ENCODE results near the gene MINDY4. TPM values are rescaled to one million over a fixed set of nuclear protein-coding genes. Genes with fewer than 3 reads are reported as not detected.

Gene MINDY4
- total RNA-seq, 1 experiment from 2014 or later = 3.6 TPM

DNA sequence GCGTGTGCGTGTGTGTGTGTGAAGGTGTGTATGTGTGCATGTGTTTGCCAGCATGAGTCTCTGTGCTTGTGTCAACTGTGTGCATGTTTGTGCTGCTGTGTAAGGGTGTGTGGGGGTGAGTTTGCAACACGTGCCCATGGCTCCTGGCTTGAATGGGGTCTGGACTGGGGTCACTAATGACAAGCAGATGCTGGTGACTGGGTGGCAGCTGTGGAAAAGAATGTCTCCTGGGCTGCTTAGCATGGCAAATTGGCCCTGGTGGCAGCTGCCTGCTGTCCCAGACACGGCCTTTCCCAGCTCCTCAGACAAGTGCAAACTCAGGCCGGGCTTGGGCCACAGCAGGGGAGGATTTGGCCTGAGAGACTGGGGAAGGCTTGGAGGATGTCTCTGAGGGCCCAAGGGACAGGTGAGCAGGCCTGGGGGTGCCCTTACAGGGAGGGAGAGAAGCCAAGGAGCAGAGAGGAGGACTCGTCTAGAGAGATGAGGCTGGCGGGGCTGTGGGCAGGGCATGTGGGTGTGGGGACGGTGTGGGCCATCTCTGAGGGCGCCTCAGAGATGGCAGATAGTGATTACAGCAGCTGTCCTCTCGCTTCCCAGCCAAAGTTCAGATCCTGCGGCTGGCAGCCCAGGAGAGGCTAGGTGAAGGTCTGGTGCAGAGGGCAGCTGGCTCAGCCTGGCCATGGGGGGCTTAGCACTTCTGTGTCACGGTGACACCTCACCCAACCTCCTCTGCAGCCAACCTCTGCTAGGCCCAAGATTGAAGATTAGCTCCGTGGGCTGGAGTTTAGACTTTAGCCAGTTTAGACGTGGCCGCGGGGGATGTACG, 142.0 kb downstream of the MINDY4 start:
- in situ Hi-C loops (cut with HindIII; ENCODE audit: low pct_unique_long_range_greater_than_20kb, low sequenced_read_pairs) = no loop called here
- DNase-seq (ENCODE audit: low read depth) = no peak

- in situ Hi-C loops (cut with HindIII; ENCODE audit: low pct_unique_long_range_greater_than_20kb, low sequenced_read_pairs) = no loop called here
- no peak for DNase-seq (ENCODE audit: low read depth)
Observed at GRCh38 chr7:30913821-30914515, 142.8 kb downstream of the MINDY4 start.

GRCh38 chr7:30914596-30914995, 143.4 kb downstream of the MINDY4 start:
- peak; percentile 38 for DNase-seq (ENCODE audit: low read depth)
- in situ Hi-C loops (cut with HindIII; ENCODE audit: low pct_unique_long_range_greater_than_20kb, low sequenced_read_pairs) = no loop called here

DNA sequence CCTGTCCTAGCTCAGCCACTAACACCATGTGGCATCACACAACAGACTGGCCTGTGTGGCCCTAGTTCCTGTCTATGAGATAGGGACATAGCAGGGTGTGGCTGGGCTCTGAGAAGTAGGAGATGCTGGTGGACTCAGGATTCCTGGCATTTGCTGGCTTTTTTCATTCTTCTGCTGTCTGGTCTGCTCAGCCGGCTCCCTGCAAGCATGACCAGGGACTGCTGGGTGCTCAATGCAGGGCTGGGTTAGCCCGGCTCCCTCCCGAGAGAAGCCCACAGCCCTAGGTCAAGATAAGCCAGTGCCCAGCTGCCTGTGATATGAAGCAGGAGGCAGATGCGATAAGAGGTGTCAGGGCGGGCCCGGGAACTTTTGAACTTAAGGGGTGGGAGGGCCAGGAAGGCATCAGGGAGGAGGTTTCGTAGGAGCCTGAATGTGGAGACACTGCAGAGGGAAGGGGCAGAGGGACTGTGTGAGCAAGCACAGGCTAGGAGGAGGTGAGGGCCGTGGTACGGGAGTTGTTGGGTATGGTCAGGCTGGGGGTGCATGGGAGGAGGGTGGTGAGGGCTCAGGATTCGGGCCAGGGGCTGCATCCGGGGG, 143.9 kb downstream of the MINDY4 start:
- DNase-seq (ENCODE audit: low read depth) = no peak
- in situ Hi-C loops (cut with HindIII; ENCODE audit: low pct_unique_long_range_greater_than_20kb, low sequenced_read_pairs) = no loop called here

DNA sequence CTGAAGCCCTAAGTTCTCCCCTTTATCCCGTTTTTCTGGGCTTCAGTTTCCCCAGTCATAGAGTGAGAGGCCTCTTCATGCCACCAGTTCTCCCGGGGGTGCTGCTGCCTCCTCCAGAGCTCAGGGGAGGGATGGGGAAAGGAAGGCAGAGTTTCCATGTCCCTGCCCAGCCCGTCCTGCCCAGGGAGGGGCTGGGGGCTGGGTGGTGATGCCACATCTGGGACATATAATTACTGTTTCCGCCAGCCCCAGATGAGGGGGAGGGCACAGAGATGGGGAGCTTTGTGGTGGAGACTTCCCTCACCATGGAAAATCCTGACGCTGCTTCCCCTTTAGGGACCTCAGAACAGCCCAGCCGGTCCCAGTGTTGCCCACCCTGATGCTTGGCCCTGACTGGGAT, 144.5 kb downstream of the MINDY4 start:
- in situ Hi-C loops (cut with HindIII; ENCODE audit: low pct_unique_long_range_greater_than_20kb, low sequenced_read_pairs) = no loop called here
- no peak for DNase-seq (ENCODE audit: low read depth)

GRCh38 chr7:30916255-30916654, 145.0 kb downstream of the MINDY4 start:
- in situ Hi-C loops (cut with HindIII; ENCODE audit: low pct_unique_long_range_greater_than_20kb, low sequenced_read_pairs) = no loop called here
- DNase-seq (ENCODE audit: low read depth) = no peak

DNA sequence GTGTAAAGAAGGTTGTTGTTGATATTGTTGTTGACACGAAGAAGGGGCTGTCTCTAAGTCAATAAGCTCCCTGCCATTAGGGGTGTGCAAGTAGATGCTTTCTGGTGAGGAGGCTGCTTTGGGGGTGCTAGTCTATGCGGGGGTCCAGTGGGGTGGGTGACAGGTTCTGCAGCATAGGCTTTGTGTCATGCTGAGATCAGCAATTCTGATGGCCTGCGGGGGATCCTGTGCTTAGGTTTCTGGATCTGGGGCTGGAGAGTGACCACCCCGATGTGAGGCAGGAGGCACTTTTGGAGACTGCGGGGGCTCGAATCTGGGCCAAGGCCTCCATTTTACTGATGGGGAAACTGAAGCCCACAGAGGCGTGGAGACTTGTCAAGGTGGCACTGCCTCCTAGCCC, 145.6 kb downstream of the MINDY4 start:
- in situ Hi-C loops (cut with HindIII; ENCODE audit: low pct_unique_long_range_greater_than_20kb, low sequenced_read_pairs) = no loop called here
- no peak for DNase-seq (ENCODE audit: low read depth)

- in situ Hi-C loops (cut with HindIII; ENCODE audit: low pct_unique_long_range_greater_than_20kb, low sequenced_read_pairs) = no loop called here
- DNase-seq (ENCODE audit: low read depth) = no peak
Observed at GRCh38 chr7:30917216-30917893, 146.1 kb downstream of the MINDY4 start.

- DNase-seq (ENCODE audit: low read depth) = no peak
- in situ Hi-C loops (cut with HindIII; ENCODE audit: low pct_unique_long_range_greater_than_20kb, low sequenced_read_pairs) = no loop called here
Observed at GRCh38 chr7:30918676-30919075, 147.5 kb downstream of the MINDY4 start.

- DNase-seq (ENCODE audit: low read depth) = no peak
- in situ Hi-C loops (cut with HindIII; ENCODE audit: low pct_unique_long_range_greater_than_20kb, low sequenced_read_pairs) = no loop called here
Observed at GRCh38 chr7:30920021-30920583, 148.9 kb downstream of the MINDY4 start.

DNA sequence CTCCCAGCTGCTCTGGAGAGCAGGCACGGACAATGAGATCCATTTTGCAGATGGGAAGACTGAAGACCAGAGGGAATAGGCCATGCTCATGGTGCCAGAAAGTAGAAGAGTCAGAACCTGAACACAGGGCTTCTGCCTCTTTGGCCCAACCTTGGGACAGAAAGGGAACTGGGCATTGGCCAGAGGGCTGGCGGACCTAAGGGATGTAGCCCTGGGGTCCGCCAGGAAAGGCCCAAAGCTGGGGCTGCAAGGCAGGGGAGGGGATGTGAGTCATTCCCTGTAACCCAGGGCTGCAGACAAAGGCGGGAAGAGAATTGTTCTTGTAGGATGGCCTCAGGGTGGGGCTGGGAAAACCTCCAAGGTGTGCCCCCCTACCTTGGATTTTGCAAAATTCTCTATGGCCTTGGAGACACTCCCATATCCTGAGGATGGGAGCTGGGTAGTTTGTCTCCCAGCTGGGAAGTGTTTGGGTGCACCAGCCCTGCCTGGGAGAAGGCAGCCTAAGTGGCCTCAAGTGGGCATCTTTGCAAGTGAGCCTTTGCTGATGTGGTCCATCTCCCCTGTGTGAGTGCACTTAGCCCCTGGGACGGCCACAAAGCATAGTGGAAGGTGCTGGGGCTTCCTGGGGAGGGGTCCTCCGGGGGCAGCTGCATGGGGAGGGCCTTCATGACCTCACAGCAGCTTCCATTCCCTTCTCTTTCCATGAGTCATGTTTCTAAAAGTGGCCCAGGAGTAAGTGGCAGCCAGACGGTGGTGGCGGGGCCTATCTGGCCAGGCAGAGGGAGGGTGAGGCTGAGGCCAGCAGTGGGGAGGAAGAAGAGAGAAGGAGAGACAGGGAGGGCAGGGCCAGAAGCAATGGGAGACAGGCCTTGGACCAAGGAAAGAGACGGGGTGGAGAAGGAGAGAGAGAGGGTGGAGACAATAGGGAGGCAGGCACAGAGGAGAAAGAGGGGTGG, 149.6 kb downstream of the MINDY4 start:
- peak; percentile 33 for DNase-seq (ENCODE audit: low read depth)
- in situ Hi-C loops (cut with HindIII; ENCODE audit: low pct_unique_long_range_greater_than_20kb, low sequenced_read_pairs) = no loop called here

DNA sequence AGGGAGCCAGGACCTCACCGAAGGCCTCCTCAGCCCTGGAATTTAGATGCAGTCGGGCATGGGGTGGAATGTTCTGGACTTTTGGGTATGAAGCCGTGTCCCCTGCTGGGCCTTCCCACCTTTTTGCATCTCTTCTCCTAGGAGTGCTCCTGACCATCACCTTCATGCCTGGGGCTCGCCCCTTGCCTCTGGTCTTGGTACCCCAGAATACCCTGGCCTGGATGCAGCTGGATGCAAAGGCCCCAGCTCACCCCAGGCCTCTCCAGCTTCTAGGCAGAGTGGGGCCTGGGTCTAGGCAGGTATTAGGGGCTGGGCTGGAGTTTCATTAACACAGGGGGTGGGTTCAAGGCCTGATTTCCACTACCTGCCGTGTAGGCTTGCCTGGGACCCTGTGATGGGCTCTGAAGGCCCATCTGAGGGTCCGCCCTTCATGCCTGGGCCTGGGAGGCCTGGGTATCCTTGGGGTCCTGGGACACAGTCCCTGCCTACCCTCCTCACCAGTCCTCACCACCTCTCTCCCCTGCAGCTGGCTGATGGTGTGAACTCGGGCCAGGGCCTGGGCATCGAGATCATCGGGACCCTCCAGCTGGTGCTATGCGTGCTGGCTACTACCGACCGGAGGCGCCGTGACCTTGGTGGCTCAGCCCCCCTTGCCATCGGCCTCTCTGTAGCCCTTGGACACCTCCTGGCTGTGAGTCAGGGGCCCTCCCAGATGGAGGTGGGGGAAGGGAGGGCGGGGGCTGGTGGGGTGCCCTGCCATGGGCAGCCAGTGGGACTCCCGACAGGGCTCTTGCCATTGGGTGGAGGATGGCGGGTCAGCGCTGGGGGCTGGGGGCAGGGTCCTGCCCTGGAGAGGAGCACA, 150.6 kb downstream of the MINDY4 start:
- in situ Hi-C loops (cut with HindIII; ENCODE audit: low pct_unique_long_range_greater_than_20kb, low sequenced_read_pairs) = no loop called here
- no peak for DNase-seq (ENCODE audit: low read depth)

DNA sequence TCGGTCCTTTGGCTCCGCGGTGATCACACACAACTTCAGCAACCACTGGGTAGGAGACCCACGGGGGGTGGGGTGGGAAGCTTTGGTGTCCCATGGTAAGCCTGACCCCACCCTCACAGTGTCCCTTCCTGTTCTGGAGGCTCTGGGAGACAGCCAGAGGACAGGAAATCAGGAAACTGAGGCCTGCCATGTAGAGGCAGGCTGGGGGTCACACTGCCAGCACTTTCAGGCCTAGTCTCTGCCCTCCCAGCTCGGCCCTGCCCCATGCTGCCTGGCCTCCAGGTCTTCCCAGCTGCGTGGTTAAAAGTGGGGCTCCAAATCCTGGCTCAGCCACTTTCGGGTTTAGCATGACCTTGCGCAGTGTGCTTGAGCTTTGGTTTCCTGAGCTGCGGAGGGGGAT, 151.4 kb downstream of the MINDY4 start:
- in situ Hi-C loops (cut with HindIII; ENCODE audit: low pct_unique_long_range_greater_than_20kb, low sequenced_read_pairs) = no loop called here
- DNase-seq (ENCODE audit: low read depth) = no peak

DNA sequence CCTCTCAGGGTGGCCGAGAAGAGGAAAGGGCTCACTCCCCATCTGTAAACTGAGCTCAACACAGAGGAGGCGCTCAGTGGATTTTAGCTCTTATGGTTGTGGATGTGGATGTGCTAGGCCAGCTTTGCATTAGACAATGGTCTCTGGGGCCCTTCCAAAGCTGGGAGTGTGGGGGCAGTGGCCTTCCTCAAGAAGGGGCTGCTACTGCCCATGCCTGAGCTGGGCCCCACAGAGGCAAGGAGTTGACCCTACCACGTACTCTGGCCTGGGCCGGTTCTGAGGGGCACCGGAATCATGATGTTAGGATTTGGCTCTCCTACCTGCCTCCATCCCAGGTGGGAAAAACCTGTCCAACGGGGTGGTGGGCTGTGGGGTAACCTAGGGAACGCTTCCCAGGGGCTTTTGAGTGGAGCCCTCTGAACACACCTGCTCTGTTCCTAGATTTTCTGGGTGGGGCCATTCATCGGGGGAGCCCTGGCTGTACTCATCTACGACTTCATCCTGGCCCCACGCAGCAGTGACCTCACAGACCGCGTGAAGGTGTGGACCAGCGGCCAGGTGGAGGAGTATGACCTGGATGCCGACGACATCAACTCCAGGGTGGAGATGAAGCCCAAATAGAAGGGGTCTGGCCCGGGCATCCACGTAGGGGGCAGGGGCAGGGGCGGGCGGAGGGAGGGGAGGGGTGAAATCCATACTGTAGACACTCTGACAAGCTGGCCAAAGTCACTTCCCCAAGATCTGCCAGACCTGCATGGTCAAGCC, 152.0 kb downstream of the MINDY4 start:
- in situ Hi-C loops (cut with HindIII; ENCODE audit: low pct_unique_long_range_greater_than_20kb, low sequenced_read_pairs) = no loop called here
- no peak for DNase-seq (ENCODE audit: low read depth)

DNA sequence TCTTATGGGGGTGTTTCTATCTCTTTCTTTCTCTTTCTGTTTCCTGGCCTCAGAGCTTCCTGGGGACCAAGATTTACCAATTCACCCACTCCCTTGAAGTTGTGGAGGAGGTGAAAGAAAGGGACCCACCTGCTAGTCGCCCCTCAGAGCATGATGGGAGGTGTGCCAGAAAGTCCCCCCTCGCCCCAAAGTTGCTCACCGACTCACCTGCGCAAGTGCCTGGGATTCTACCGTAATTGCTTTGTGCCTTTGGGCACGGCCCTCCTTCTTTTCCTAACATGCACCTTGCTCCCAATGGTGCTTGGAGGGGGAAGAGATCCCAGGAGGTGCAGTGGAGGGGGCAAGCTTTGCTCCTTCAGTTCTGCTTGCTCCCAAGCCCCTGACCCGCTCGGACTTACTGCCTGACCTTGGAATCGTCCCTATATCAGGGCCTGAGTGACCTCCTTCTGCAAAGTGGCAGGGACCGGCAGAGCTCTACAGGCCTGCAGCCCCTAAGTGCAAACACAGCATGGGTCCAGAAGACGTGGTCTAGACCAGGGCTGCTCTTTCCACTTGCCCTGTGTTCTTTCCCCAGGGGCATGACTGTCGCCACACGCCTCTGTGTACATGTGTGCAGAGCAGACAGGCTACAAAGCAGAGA, 152.7 kb downstream of the MINDY4 start:
- in situ Hi-C loops (cut with HindIII; ENCODE audit: low pct_unique_long_range_greater_than_20kb, low sequenced_read_pairs) = no loop called here
- DNase-seq (ENCODE audit: low read depth) = no peak

DNA sequence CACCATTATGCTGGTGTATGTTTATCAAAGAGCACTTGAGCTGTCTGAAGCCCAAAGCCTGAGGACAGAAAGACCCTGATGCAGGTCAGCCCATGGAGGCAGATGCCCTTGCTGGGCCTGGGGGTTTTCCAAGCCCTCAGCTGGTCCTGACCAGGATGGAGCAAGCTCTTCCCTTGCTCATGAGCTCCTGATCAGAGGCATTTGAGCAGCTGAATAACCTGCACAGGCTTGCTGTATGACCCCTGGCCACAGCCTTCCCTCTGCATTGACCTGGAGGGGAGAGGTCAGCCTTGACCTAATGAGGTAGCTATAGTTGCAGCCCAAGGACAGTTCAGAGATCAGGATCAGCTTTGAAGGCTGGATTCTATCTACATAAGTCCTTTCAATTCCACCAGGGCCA, 153.4 kb downstream of the MINDY4 start:
- in situ Hi-C loops (cut with HindIII; ENCODE audit: low pct_unique_long_range_greater_than_20kb, low sequenced_read_pairs) = no loop called here
- DNase-seq (ENCODE audit: low read depth) = no peak
